Endodermal cell (in vitro differentiated cells): ENCODE data around the gene CABLES2. TPM values are rescaled to one million over a fixed set of nuclear protein-coding genes. Genes with fewer than 3 reads are reported as not detected.

Experiments
- DNase-seq: peaks from one replicate; pipeline ENCODE4 v3.0.0-alpha.2; 2017
- H3K27ac ChIP-seq: 2 replicates; pipeline ENCODE4 v1.5.1; 2013; ENCODE audit warnings: mild to moderate bottlenecking, low read depth, low read length, moderate library complexity
- H3K27me3 ChIP-seq: 2 replicates; pipeline ENCODE4 v1.6.1; 2013; ENCODE audit warnings: mild to moderate bottlenecking, low read length, moderate library complexity; ENCODE audit not compliant: insufficient read depth, control insufficient read depth, poor library complexity, severe bottlenecking
- H3K36me3 ChIP-seq: 2 replicates; pipeline ENCODE4 v1.7.0; 2013; ENCODE audit warnings: mild to moderate bottlenecking, low read length, moderate library complexity; ENCODE audit not compliant: control insufficient read depth, insufficient read depth
- H3K4me1 ChIP-seq: one replicate; pipeline ENCODE4 v1.7.0; 2013; ENCODE audit warnings: low read length; ENCODE audit not compliant: control insufficient read depth, insufficient read depth
- H3K4me3 ChIP-seq: 2 replicates; pipeline ENCODE4 v1.5.1; 2013; ENCODE audit warnings: mild to moderate bottlenecking, low read length, moderate library complexity
- H3K9ac ChIP-seq: 2 replicates; pipeline ENCODE4 v1.6.1; 2013; ENCODE audit warnings: mild to moderate bottlenecking, low read length, moderate library complexity; ENCODE audit not compliant: poor library complexity, severe bottlenecking; ENCODE audit errors: extremely low read depth
- H3K9me3 ChIP-seq: 2 replicates; pipeline ENCODE4 v1.6.1; 2013; ENCODE audit warnings: mild to moderate bottlenecking, low read length, moderate library complexity; ENCODE audit not compliant: control insufficient read depth
- H3K27ac Mint-ChIP-seq: 2 replicates; pipeline ENCODE4 v1.8.0; 2020; ENCODE audit warnings: mixed read lengths
- H3K27me3 Mint-ChIP-seq: 2 replicates; pipeline ENCODE4 v1.8.0; 2021; ENCODE audit warnings: mild to moderate bottlenecking, mixed read lengths; ENCODE audit not compliant: insufficient read depth
- H3K36me3 Mint-ChIP-seq: 2 replicates; pipeline ENCODE4 v1.8.0; 2020; ENCODE audit warnings: low read depth, mixed read lengths
- H3K4me1 Mint-ChIP-seq: 2 replicates; pipeline ENCODE4 v1.8.0; 2020; ENCODE audit warnings: mixed read lengths
- H3K4me3 Mint-ChIP-seq: 2 replicates; pipeline ENCODE4 v1.8.0; 2020; ENCODE audit warnings: mild to moderate bottlenecking, moderate library complexity, mixed read lengths
- H3K9me3 Mint-ChIP-seq: 2 replicates; pipeline ENCODE4 v1.8.0; 2020; ENCODE audit warnings: mild to moderate bottlenecking, mixed read lengths
- CTCF ChIP-seq: fragments of 200-600 bp; sonication (generic); conservative IDR thresholded peaks from 2 replicates; pipeline ENCODE4 v1.5.0; 2021; ENCODE audit warnings: antibody characterized with exemption, mild to moderate bottlenecking
- WGBS, 2 experiments: methylation state at CpG; one replicate each; pipeline versions ENCODE4 v1.1.5 to v1.1.7; 2013; ENCODE audit warnings: missing lambda C conversion rate in 2 of 2, mixed read lengths in 1 of 2; ENCODE audit not compliant: insufficient coverage in 1 of 2, insufficient read length in 1 of 2; 5-methylcytosine and 5-hydroxymethylcytosine counted together
- total RNA-seq, 2 donors: library from RNA; stranded (reverse); fragmentation: NEBNext Ultra II Directional in 1 of 2; extraction: Animal tissue kit (Norgen Biotek cat#: 25700) in 1 of 2; gene quantifications; 2 replicates in 1 of 2; 3 replicates in 1 of 2; pipeline ENCODE4 v1.2.1, GENCODE V29; 2021

The CABLES2 gene
- total RNA-seq, 2 donors from 2014 or later, result 10.4 to 15.6 TPM

GRCh38 chr20:62400541-62400940, 6.5 kb downstream of the CABLES2 start:
- no peaks in the 10 kb centered on the region for H3K36me3 ChIP-seq
- H3K36me3 Mint-ChIP-seq, result peaks cover 9% of the 10 kb centered on the region
- WGBS, 2 experiments, result 90 to 92% methylated on average over 10 of the region's 10 CpGs
- H3K27ac ChIP-seq, result no peak overlapping the region
- H3K9me3 ChIP-seq, result no peaks in the 10 kb centered on the region
- no peak overlapping the region for H3K9ac ChIP-seq
- TF ChIP-seq CTCF, result no peak
- no peaks in the 10 kb centered on the region for H3K27me3 Mint-ChIP-seq
- H3K4me3 Mint-ChIP-seq, result no peak overlapping the region
- no peaks in the 10 kb centered on the region for H3K9me3 Mint-ChIP-seq
- H3K27me3 ChIP-seq, result no peaks in the 10 kb centered on the region
- no peak for DNase-seq
- no peaks in the 10 kb centered on the region for H3K4me1 ChIP-seq
- no peaks in the 10 kb centered on the region for H3K4me1 Mint-ChIP-seq
- no peak overlapping the region for H3K27ac Mint-ChIP-seq
- no peak overlapping the region for H3K4me3 ChIP-seq

DNA sequence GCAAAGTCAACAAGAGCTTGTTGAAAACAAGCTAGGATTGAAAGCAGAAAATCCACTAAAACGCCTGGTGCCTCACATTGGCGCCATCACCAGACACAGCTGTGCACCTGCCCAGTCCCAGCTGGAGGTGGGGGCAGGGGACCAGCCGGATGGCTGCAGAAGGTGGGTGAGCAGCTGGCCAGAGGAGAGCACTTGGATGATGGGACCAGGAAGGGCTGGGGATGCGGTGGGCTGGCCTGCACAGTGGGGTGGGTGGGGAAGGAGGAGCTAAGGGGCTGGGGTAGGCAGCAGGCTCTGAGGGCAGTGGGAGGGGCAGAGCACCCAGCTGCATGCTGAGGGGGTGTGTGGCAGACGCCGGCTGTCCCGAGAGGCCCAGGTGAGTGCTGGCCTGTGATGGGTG, 7.1 kb downstream of the CABLES2 start:
- Mint-ChIP-seq H3K36me3 (peaks cover 7% of the 10 kb centered on the region), H3K4me1 (no peaks in the 10 kb centered on the region), H3K27ac (no peak overlapping the region), H3K9me3 (no peaks in the 10 kb centered on the region), H3K4me3 (no peak overlapping the region), H3K27me3 (no peaks in the 10 kb centered on the region)
- H3K9me3 ChIP-seq, result no peaks in the 10 kb centered on the region
- no peak for TF ChIP-seq CTCF
- WGBS, 2 experiments, result 90 to 94% methylated on average over 5 to 7 of the region's 7 CpGs
- H3K4me3 ChIP-seq, result no peak overlapping the region
- no peaks in the 10 kb centered on the region for H3K4me1 ChIP-seq
- no peak overlapping the region for H3K9ac ChIP-seq
- no peaks in the 10 kb centered on the region for H3K27me3 ChIP-seq
- no peak overlapping the region for H3K27ac ChIP-seq
- no peaks in the 10 kb centered on the region for H3K36me3 ChIP-seq
- DNase-seq, result no peak

DNA sequence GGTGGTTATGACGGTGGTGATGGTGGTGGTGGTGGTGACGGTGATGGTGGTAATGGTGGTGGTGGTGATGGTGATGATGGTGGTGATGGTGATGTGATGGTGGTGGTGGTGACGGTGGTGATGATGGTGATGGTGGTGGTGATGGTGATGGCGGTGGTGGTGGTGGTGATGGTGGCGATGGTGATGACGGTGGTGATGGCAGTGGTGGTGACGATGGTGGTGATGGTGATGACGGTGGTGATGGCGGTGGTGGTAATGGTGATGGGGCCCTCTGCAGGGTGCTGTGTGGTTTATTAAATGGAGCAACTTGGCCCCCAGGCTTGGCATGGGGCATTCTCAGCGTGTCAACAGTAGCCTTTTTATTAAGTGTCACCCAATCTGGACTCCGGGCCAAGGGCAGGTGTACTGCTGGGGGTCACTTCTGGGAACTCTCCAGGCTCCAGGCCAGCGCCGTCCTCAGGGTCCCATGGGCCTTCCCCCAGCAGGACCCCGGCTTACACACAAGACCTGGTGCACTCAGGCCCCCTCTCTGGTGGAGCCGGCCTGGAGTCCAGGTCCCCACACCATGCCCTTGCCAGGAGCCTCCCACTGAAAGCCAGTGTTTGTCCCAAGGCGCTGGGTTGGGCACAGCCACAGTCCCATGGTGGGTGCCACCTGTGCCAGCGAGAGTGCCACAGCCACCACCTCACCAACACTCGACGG, 8.8 kb downstream of the CABLES2 start:
- Mint-ChIP-seq H3K27ac (no peak overlapping the region), H3K9me3 (no peaks in the 10 kb centered on the region), H3K4me1 (no peaks in the 10 kb centered on the region), H3K27me3 (no peaks in the 10 kb centered on the region), H3K36me3 (peaks cover 7% of the 10 kb centered on the region), H3K4me3 (no peak overlapping the region)
- Histone ChIP-seq H3K36me3 (no peaks in the 10 kb centered on the region), H3K27me3 (no peaks in the 10 kb centered on the region), H3K9me3 (no peaks in the 10 kb centered on the region), H3K4me1 (no peaks in the 10 kb centered on the region), H3K27ac (no peak overlapping the region), H3K4me3 (no peak overlapping the region), H3K9ac (no peak overlapping the region)
- WGBS, 2 experiments, result 97% methylated on average over 4 to 17 of the region's 19 CpGs
- TF ChIP-seq CTCF, result no peak
- no peak for DNase-seq
